WTC11 (cell line): Measurements from ENCODE around the gene BCL2L11. TPM values are rescaled to one million over a fixed set of nuclear protein-coding genes. Genes with fewer than 3 reads are reported as not detected.

Source experiments
- ATAC-seq: fragments of 200-7000 bp; cut with Tn5 transposase; 2 replicates; pipeline ENCODE4 v1.10.0; 2021; ENCODE audit warnings: mild to moderate bottlenecking, moderate library complexity
- CTCF ChIA-PET: fragments of 300-600 bp; sonication (Branson Sonifier 250); formaldehyde crosslinking; loops from one replicate; lab custom pipeline; 2021; ENCODE audit warnings: antibody characterized with exemption; lab: Charles Lee
- POLR2A ChIA-PET: fragments of 350-600 bp; sonication (Branson Sonifier 250); formaldehyde crosslinking; loops from one replicate; lab custom pipeline; 2021; ENCODE audit warnings: antibody characterized with exemption; lab: Charles Lee
- DNase-seq: peaks from one replicate; pipeline ENCODE4 v3.0.0; 2021; ENCODE audit warnings: low spot score
- H3K27ac Mint-ChIP-seq: 2 replicates; pipeline ENCODE4 v1.8.0; 2021; ENCODE audit warnings: mixed read lengths
- H3K27me3 Mint-ChIP-seq: 2 replicates; pipeline ENCODE4 v1.8.0; 2021; ENCODE audit warnings: low read depth, mild to moderate bottlenecking, moderate library complexity, mixed read lengths
- H3K36me3 Mint-ChIP-seq: 2 replicates; pipeline ENCODE4 v1.8.0; 2021; ENCODE audit warnings: mixed read lengths
- H3K4me1 Mint-ChIP-seq: 2 replicates; pipeline ENCODE4 v1.8.0; 2022; ENCODE audit warnings: mixed read lengths
- H3K4me3 Mint-ChIP-seq: 2 replicates; pipeline ENCODE4 v1.8.0; 2021; ENCODE audit warnings: mild to moderate bottlenecking, moderate library complexity, mixed read lengths
- H3K9me3 Mint-ChIP-seq: 2 replicates; pipeline ENCODE4 v1.8.0; 2021; ENCODE audit warnings: mixed read lengths
- CBFB ChIP-seq: sonication (generic); formaldehyde crosslinking; IDR thresholded peaks from 2 replicates; pipeline ENCODE4 v1.8.1; 2022; ENCODE audit warnings: mild to moderate bottlenecking, low read depth, missing genetic modification reagents
- CREB1 ChIP-seq: sonication (generic); formaldehyde crosslinking; IDR thresholded peaks from 2 replicates; pipeline ENCODE4 v1.8.0; 2023; ENCODE audit warnings: mild to moderate bottlenecking, missing genetic modification reagents
- JUN ChIP-seq: sonication (generic); formaldehyde crosslinking; IDR thresholded peaks from 2 replicates; pipeline ENCODE4 v1.8.0; 2023; ENCODE audit warnings: mild to moderate bottlenecking, missing genetic modification reagents
- MYBL2 ChIP-seq: sonication (generic); formaldehyde crosslinking; IDR thresholded peaks from 2 replicates; pipeline ENCODE4 v1.8.1; 2023; ENCODE audit warnings: mild to moderate bottlenecking, moderate library complexity, missing genetic modification reagents
- NR3C1 ChIP-seq: sonication (generic); formaldehyde crosslinking; conservative IDR thresholded peaks from 2 replicates; pipeline ENCODE4 v1.8.1; 2023; ENCODE audit warnings: low read depth, mild to moderate bottlenecking, missing genetic modification reagents
- OVOL2 ChIP-seq: fragments of 250-450 bp; sonication (Bioruptor Pico); IDR thresholded peaks from 2 replicates; pipeline ENCODE4 v1.9.0; 2021; ENCODE audit warnings: mild to moderate bottlenecking, borderline replicate concordance
- total RNA-seq: library from RNA; stranded (reverse); gene quantifications from 3 replicates; pipeline ENCODE4 v1.2.3, GENCODE V29; 2021
- TF ChIP-seq, protein P1 (sequence below): sonication (generic); formaldehyde crosslinking; IDR thresholded peaks from 2 replicates; pipeline ENCODE4 v1.8.1; 2022; ENCODE audit warnings: missing genetic modification reagents, borderline replicate concordance
- TF ChIP-seq, protein P2 (sequence below): fragments of 250-450 bp; sonication (Bioruptor Pico); IDR thresholded peaks from 2 replicates; pipeline ENCODE4 v1.9.0; 2021; ENCODE audit warnings: moderate library complexity, mild to moderate bottlenecking, inconsistent platforms, borderline replicate concordance
- TF ChIP-seq, protein P3 (sequence below): sonication (generic); formaldehyde crosslinking; IDR thresholded peaks from 2 replicates; pipeline ENCODE4 v1.8.1; 2022; ENCODE audit warnings: mild to moderate bottlenecking, missing genetic modification reagents, moderate library complexity, borderline replicate concordance
- TF ChIP-seq, protein P4 (sequence below): sonication (generic); formaldehyde crosslinking; IDR thresholded peaks from 2 replicates; pipeline ENCODE4 v1.8.1; 2023; ENCODE audit warnings: mild to moderate bottlenecking, missing genetic modification reagents, borderline replicate concordance
- TF ChIP-seq, protein P5 (sequence below): sonication (generic); formaldehyde crosslinking; IDR thresholded peaks from 2 replicates; pipeline ENCODE4 v1.8.1; 2022; ENCODE audit warnings: mild to moderate bottlenecking, moderate library complexity, missing genetic modification reagents
- TF ChIP-seq, protein P6 (sequence below): fragments of 200-600 bp; IDR thresholded peaks from 2 replicates; pipeline ENCODE4 v1.8.0; 2022; ENCODE audit warnings: antibody characterized with exemption

Gene BCL2L11
- total RNA-seq, 1 experiment from 2014 or later: 19.3 TPM

DNA sequence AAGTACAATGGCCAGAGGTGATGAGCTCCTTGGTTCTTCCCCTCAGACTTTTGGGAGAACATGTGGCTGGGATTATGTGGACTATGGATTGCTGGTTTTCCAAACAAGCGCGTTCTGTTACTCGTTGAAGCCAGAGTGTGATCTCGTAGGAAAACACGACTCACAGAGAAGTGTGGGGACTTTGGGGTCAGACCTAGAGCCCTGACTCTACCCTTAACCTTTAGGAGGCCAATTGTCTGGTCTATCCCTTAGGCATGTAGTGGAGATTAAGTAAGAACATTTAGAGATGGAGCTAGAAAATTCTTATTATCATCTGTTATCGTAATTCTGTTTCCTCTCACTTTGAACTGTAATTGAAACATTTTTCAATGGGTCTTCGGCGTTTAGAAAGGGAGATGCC, 35.8 kb downstream of the BCL2L11 start:
- H3K9me3 Mint-ChIP-seq: no peaks in the 10 kb centered on the region
- ATAC-seq (no peak), DNase-seq (no peak)
- TF ChIP-seq JUN (CRISPR knock-in tag) (no peak), OVOL2 (CRISPR knock-in tag) (no peak)
- TF ChIP-seq, protein P1, sequence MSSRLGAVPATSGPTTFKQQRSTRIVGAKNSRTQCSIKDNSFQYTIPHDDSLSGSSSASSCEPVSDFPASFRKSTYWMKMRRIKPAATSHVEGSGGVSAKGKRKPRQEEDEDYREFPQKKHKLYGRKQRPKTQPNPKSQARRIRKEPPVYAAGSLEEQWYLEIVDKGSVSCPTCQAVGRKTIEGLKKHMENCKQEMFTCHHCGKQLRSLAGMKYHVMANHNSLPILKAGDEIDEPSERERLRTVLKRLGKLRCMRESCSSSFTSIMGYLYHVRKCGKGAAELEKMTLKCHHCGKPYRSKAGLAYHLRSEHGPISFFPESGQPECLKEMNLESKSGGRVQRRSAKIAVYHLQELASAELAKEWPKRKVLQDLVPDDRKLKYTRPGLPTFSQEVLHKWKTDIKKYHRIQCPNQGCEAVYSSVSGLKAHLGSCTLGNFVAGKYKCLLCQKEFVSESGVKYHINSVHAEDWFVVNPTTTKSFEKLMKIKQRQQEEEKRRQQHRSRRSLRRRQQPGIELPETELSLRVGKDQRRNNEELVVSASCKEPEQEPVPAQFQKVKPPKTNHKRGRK (CRISPR knock-in tag): no peak
- H3K36me3 Mint-ChIP-seq: peaks cover 44% of the 10 kb centered on the region
- ChIA-PET POLR2A (no interaction called here), CTCF (no interaction called here)
- peaks cover 20% of the 10 kb centered on the region for H3K4me1 Mint-ChIP-seq
- no peak overlapping the region for H3K4me3 Mint-ChIP-seq
- no peak overlapping the region for H3K27ac Mint-ChIP-seq
- no peaks in the 10 kb centered on the region for H3K27me3 Mint-ChIP-seq

DNA sequence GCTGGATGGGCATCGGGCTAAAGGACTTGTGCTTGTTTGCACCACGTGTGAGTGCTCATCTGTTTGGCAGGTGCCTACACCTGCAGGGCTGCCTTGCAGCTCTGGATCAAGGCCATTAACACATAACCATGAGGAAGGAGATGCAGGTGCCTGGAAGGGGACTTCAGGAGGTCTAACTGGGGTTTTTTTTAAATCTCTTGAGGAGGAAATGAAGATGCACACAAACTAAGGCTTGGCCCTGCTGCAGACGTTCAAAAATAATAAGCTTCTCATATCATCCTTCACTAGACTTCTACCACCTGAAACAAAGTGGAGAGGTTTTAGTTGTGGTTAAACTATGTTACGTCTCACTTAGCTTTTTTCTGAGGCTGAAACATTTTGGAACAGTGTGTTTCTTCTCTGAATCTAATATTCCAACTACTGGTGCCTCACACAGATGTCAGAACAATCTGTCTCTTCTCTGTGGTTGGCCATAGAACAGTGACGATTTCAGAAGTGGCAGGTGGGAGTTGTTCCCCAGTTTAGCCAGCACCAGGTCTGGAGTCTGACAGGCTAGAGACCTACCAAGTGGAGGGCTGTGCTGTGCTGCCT, 36.5 kb downstream of the BCL2L11 start:
- ChIA-PET CTCF (no interaction called here), POLR2A (no interaction called here)
- Mint-ChIP-seq H3K36me3 (peaks cover 38% of the 10 kb centered on the region), H3K4me3 (no peak overlapping the region), H3K27me3 (no peaks in the 10 kb centered on the region), H3K9me3 (no peaks in the 10 kb centered on the region), H3K27ac (0 out of 2 replicates have a peak overlapping the region, but pooled peaks have one; percentile 43), H3K4me1 (peaks cover 21% of the 10 kb centered on the region)
- no peak for DNase-seq
- no peak for TF ChIP-seq CREB1
- TF ChIP-seq, protein P2, sequence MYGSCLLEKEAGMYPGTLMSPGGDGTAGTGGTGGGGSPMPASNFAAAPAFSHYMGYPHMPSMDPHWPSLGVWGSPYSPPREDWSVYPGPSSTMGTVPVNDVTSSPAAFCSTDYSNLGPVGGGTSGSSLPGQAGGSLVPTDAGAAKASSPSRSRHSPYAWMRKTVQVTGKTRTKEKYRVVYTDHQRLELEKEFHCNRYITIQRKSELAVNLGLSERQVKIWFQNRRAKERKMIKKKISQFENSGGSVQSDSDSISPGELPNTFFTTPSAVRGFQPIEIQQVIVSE (CRISPR knock-in tag): no peak
- TF ChIP-seq, protein P3, sequence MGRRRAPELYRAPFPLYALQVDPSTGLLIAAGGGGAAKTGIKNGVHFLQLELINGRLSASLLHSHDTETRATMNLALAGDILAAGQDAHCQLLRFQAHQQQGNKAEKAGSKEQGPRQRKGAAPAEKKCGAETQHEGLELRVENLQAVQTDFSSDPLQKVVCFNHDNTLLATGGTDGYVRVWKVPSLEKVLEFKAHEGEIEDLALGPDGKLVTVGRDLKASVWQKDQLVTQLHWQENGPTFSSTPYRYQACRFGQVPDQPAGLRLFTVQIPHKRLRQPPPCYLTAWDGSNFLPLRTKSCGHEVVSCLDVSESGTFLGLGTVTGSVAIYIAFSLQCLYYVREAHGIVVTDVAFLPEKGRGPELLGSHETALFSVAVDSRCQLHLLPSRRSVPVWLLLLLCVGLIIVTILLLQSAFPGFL: no peak
- no peak for TF ChIP-seq NR3C1 (CRISPR knock-in tag)
- TF ChIP-seq, protein P4, sequence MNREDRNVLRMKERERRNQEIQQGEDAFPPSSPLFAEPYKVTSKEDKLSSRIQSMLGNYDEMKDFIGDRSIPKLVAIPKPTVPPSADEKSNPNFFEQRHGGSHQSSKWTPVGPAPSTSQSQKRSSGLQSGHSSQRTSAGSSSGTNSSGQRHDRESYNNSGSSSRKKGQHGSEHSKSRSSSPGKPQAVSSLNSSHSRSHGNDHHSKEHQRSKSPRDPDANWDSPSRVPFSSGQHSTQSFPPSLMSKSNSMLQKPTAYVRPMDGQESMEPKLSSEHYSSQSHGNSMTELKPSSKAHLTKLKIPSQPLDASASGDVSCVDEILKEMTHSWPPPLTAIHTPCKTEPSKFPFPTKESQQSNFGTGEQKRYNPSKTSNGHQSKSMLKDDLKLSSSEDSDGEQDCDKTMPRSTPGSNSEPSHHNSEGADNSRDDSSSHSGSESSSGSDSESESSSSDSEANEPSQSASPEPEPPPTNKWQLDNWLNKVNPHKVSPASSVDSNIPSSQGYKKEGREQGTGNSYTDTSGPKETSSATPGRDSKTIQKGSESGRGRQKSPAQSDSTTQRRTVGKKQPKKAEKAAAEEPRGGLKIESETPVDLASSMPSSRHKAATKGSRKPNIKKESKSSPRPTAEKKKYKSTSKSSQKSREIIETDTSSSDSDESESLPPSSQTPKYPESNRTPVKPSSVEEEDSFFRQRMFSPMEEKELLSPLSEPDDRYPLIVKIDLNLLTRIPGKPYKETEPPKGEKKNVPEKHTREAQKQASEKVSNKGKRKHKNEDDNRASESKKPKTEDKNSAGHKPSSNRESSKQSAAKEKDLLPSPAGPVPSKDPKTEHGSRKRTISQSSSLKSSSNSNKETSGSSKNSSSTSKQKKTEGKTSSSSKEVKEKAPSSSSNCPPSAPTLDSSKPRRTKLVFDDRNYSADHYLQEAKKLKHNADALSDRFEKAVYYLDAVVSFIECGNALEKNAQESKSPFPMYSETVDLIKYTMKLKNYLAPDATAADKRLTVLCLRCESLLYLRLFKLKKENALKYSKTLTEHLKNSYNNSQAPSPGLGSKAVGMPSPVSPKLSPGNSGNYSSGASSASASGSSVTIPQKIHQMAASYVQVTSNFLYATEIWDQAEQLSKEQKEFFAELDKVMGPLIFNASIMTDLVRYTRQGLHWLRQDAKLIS (CRISPR knock-in tag): no peak
- TF ChIP-seq OVOL2 (CRISPR knock-in tag): no peak
- TF ChIP-seq, protein P5, sequence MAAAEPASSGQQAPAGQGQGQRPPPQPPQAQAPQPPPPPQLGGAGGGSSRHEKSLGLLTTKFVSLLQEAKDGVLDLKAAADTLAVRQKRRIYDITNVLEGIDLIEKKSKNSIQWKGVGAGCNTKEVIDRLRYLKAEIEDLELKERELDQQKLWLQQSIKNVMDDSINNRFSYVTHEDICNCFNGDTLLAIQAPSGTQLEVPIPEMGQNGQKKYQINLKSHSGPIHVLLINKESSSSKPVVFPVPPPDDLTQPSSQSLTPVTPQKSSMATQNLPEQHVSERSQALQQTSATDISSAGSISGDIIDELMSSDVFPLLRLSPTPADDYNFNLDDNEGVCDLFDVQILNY (CRISPR knock-in tag): no peak
- TF ChIP-seq MYBL2 (CRISPR knock-in tag): no peak
- TF ChIP-seq CBFB: no peak
- TF ChIP-seq, protein P6, sequence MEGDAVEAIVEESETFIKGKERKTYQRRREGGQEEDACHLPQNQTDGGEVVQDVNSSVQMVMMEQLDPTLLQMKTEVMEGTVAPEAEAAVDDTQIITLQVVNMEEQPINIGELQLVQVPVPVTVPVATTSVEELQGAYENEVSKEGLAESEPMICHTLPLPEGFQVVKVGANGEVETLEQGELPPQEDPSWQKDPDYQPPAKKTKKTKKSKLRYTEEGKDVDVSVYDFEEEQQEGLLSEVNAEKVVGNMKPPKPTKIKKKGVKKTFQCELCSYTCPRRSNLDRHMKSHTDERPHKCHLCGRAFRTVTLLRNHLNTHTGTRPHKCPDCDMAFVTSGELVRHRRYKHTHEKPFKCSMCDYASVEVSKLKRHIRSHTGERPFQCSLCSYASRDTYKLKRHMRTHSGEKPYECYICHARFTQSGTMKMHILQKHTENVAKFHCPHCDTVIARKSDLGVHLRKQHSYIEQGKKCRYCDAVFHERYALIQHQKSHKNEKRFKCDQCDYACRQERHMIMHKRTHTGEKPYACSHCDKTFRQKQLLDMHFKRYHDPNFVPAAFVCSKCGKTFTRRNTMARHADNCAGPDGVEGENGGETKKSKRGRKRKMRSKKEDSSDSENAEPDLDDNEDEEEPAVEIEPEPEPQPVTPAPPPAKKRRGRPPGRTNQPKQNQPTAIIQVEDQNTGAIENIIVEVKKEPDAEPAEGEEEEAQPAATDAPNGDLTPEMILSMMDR: no peak
- ATAC-seq: no peak
